ENCODE data around the gene SLC25A21. TPM values are rescaled to one million over a fixed set of nuclear protein-coding genes. Genes with fewer than 3 reads are reported as not detected.

The SLC25A21 gene
- total and polyA plus RNA-seq, 10 of the 15 experiments (the other 5 are each of a cell fraction or from before 2014, with no cell fraction given) = 0.06 to 0.72 (median 0.17) TPM; not detected in 3

GRCh38 chr14:36659010-36659821 is 513.2 kb downstream of the SLC25A21 start:
- in situ Hi-C loops (cut with MboI) = loop anchor here (10.0 kb wide), 2 partner anchors 276 to 486 kb away; no protein-coding TSS in a partner anchor

GRCh38 chr14:36658123-36659009 is 514.0 kb downstream of the SLC25A21 start:
- Histone ChIP-seq H3K4me2 (ENCODE audit: control insufficient read depth, insufficient read depth) (no peak overlapping the region), H3K27me3 (replicated peaks in 1 of 2; ENCODE audit: control insufficient read depth in 2 of 2, insufficient read depth in 2 of 2, low read length in 1 of 2) (peaks cover 5 to 22% of the 10 kb centered on the region in 2 experiments; a peak in 3 of 4 replicates), H3K36me3 (ENCODE audit: control insufficient read depth in 2 of 2, insufficient read depth in 2 of 2, low read length in 1 of 2) (no peaks in the 10 kb centered on the region), H3K79me2 (ENCODE audit: control insufficient read depth, insufficient read depth, low read length) (no peaks in the 10 kb centered on the region), H3K4me3 (no peak overlapping the region), H3K9me3 (replicated peaks; ENCODE audit: control insufficient read depth, insufficient read depth, low read length) (peaks cover 5% of the 10 kb centered on the region; the same call in 1 of the 3 replicates), H3K27ac (ENCODE audit: control insufficient read depth, insufficient read depth) (no peak overlapping the region), H2AFZ (ENCODE audit: control insufficient read depth, low read depth, low read length) (no peak overlapping the region), H3K4me1 (ENCODE audit: control insufficient read depth, insufficient read depth, low read length) (no peaks in the 10 kb centered on the region), H3K9ac (ENCODE audit: control insufficient read depth, insufficient read depth, low read length) (no peak overlapping the region), H4K20me1 (ENCODE audit: control insufficient read depth, insufficient read depth) (no peaks in the 10 kb centered on the region)
- intact Hi-C loops (cut with micrococcal nuclease; ENCODE audit: unreplicated experiment) = no loop called here
- in situ Hi-C loops (cut with MboI) = loop anchor here (10.0 kb wide), 2 partner anchors 276 to 486 kb away; no protein-coding TSS in a partner anchor
- WGBS (ENCODE audit: insufficient coverage, insufficient replicate concordance, low lambda C conversion rate, missing lambda C conversion rate) = 49% methylated on average over 54 of the region's 55 CpGs
- POLR2A ChIA-PET = interaction anchor here (1.2 kb wide), 1 partner anchor 139 kb away, joined by 3 read pairs; no protein-coding TSS in a partner anchor
- SMC1A ChIA-PET (ENCODE audit: uncharacterized antibody, unreplicated experiment) = no interaction called here
- BruUV-seq (replicated peaks) = no TSS peak
- RAD21 ChIA-PET (ENCODE audit: unreplicated experiment) = no interaction called here
- no peak for ATAC-seq
- no peak for DNase-seq (ENCODE audit: low read depth, low spot score)
- no peak for FAIRE-seq
- CTCF ChIA-PET = interaction anchor here (1.4 to 3.6 kb wide), 3 partner anchors 89 to 284 kb away, joined by 5 to 17 read pairs (median 6); no protein-coding TSS in a partner anchor
- TF ChIP-seq MEF2A (IDR thresholded peaks at IDR 0.05; ENCODE audit: insufficient read depth, low read depth, low read length) (no peak), ZNF687 (IDR thresholded peaks at IDR 0.05) (no peak), SPI1 (IDR thresholded peaks at IDR 0.05; ENCODE audit: borderline replicate concordance, insufficient read depth, low read depth, low read length) (no peak), CTCF (IDR thresholded peaks at IDR 0.05 in 2 of 3, conservative IDR thresholded peaks at IDR 0.05 in 1 of 3; ENCODE audit: control insufficient read depth in 2 of 3, extremely low read depth in 1 of 3, insufficient read depth in 1 of 3, low read depth in 3 of 3, low read length in 3 of 3) (no peak)

More at GRCh38 chr14:36659010-36659821, 513.2 kb downstream of the SLC25A21 start:
- SMC1A ChIA-PET (ENCODE audit: uncharacterized antibody, unreplicated experiment) = interaction anchor here (0.7 kb wide), 1 partner anchor 283 kb away, joined by 4 read pairs; no protein-coding TSS in a partner anchor
- no peak overlapping the region for H3K9ac ChIP-seq (ENCODE audit: control insufficient read depth, insufficient read depth, low read length)
- no peaks in the 10 kb centered on the region for H4K20me1 ChIP-seq (ENCODE audit: control insufficient read depth, insufficient read depth)
- H3K27ac ChIP-seq (ENCODE audit: control insufficient read depth, insufficient read depth) = no peak overlapping the region
- RAD21 ChIA-PET (ENCODE audit: unreplicated experiment) = interaction anchor here (1.3 to 1.9 kb wide), 2 partner anchors 11 to 283 kb away, joined by 3 to 6 read pairs; no protein-coding TSS in a partner anchor
- H3K4me1 ChIP-seq (ENCODE audit: control insufficient read depth, insufficient read depth, low read length) = no peaks in the 10 kb centered on the region
- no peak overlapping the region for H2AFZ ChIP-seq (ENCODE audit: control insufficient read depth, low read depth, low read length)
- H3K27me3 ChIP-seq (replicated peaks in 1 of 2; ENCODE audit: control insufficient read depth in 2 of 2, insufficient read depth in 2 of 2, low read length in 1 of 2) = peaks cover 5 to 22% of the 10 kb centered on the region in 2 experiments; a peak in 3 of 4 replicates
- CTCF ChIA-PET = interaction anchor here (0.6 to 3.6 kb wide), 5 partner anchors 89 to 601 kb away, joined by 3 to 17 read pairs (median 3); no protein-coding TSS in a partner anchor
- BruUV-seq (replicated peaks) = no TSS peak
- H3K36me3 ChIP-seq (ENCODE audit: control insufficient read depth in 2 of 2, insufficient read depth in 2 of 2, low read length in 1 of 2) = no peaks in the 10 kb centered on the region
- no peaks in the 10 kb centered on the region for H3K79me2 ChIP-seq (ENCODE audit: control insufficient read depth, insufficient read depth, low read length)
- TF ChIP-seq MEF2A (IDR thresholded peaks at IDR 0.05; ENCODE audit: insufficient read depth, low read depth, low read length) (no peak), SUZ12 (IDR thresholded peaks at IDR 0.05; ENCODE audit: unreplicated experiment) (peak; percentile 71)
- FAIRE-seq (no peak), DNase-seq (ENCODE audit: low read depth, low spot score) (no peak), ATAC-seq (no peak)
- H3K9me3 ChIP-seq (replicated peaks; ENCODE audit: control insufficient read depth, insufficient read depth, low read length) = peaks cover 5% of the 10 kb centered on the region; the same call in 1 of the 3 replicates
- H3K4me2 ChIP-seq (ENCODE audit: control insufficient read depth, insufficient read depth) = no peak overlapping the region
- intact Hi-C loops (cut with micrococcal nuclease; ENCODE audit: unreplicated experiment) = no loop called here
- H3K4me3 ChIP-seq = no peak overlapping the region
- 31% methylated on average over 35 of the region's 35 CpGs for WGBS (ENCODE audit: insufficient coverage, insufficient replicate concordance, low lambda C conversion rate, missing lambda C conversion rate)
- POLR2A ChIA-PET = interaction anchor here (1.2 kb wide), 1 partner anchor 138 kb away, joined by 3 read pairs; no protein-coding TSS in a partner anchor

All from GM12878 (cell line).